HG02763 (cell line): ENCODE data around the gene AK3.

Source experiments
- ATAC-seq: cut with Tn5 transposase; IDR thresholded peaks from one replicate; pipeline ENCODE4 v1.9.1; 2021; ENCODE audit warnings: mild to moderate bottlenecking, moderate library complexity; ENCODE audit not compliant: unreplicated experiment

The AK3 gene

GRCh38 chr9:4750023-4750673 lies 9.1 kb upstream of the AK3 start:
- no peak for ATAC-seq

GRCh38 chr9:4748612-4749011 lies 7.6 kb upstream of the AK3 start:
- ATAC-seq = no peak

DNA sequence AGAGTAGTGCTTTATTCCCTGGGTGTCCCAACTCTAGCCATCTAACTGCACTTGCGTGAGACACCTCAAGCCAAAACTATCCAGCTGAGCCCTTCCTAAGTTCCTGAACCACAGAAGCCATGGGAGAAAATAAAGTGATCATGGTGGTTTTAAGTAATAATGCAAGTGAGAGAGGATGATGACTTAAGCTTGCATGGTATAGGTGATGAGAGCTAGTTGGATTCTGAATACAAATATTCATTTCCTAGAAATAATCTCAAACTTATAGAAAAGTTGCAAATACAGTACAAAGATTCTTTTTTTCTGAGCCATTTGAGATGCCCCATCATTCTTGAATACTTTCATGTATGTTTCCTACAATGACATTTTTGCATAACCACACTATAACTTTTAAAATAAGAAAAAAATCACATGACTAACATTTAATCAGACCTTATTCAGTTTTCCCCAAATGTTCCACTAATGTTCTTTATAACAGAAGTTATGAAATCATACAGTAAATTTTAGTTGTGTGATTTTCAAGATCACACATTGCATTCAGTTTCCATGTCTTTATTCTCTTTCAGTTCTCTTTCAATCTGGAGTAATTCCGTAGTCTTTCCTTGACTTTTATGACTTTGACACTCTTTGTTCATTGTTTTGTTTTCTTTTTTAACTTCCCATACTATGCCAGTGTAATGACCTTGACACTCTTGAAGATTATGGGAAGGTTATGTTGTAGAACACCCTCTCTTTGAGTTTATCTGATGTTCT lies 5.5 kb upstream of the AK3 start:
- ATAC-seq = no peak

- ATAC-seq = no peak
Measured at GRCh38 chr9:4743131-4743875, 2.3 kb upstream of the AK3 start.

DNA sequence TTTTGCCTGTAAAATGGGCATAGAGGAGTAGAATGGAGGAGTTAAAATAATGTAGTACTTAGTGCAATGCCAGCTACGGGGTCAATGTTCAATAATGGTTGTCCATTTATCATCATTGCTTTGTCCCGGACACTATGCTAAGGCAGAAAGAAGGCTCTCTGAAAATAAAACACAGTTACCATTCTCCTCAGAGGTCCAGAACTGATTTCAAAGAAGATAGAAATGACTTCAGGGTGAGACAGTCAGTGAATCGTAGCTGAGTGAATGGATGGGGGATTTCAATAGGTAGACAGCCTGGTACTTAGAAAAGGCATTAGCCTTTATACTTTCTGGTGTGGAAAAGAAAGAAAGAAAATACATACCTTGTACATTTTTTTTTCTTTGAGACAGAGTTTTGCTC lies 1.2 kb upstream of the AK3 start:
- no peak for ATAC-seq

- ATAC-seq = no peak
Measured at GRCh38 chr9:4741365-4742089, 525 bp upstream of the AK3 start.

- no peak for ATAC-seq
Measured at GRCh38 chr9:4740388-4740637, 689 bp downstream of the AK3 start.

DNA sequence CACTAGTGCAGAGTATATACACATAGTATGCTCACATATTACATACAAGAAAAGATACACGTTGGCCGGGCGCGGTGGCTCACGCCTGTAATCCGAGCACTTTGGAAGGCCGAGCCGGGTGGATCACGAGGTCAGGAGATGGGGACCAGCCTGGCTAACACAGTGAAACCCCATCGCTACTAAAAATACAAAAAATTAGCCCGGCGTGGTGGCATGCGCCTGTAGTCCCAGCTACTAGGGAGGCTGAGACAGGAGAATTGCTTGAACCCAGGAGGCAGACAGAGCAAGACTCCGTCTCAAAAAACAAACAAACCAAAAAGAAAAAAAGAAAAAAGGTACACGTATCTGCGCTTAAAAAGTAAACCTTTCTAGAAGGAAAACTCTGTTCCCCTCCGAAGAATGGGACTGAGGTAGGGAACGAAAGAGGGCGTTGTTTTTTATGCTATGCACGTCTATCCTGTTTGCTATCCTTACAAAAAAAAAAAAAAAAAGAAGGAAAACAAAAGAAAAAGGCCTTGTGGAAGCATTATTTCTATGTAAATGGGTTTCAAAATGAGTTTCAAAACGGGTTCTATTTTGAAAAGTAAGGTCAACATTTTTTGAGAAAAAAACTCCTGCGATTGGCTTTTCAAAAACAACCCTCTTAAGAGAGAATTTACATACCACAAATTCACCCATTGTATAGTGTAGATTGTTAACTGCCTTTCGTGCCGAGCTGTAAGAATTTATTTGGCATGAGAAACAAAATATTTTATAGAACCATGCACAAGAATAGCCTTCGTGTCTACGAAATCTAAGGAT lies 1.2 kb downstream of the AK3 start:
- ATAC-seq = no peak

- ATAC-seq = no peak
Measured at GRCh38 chr9:4738866-4739586, 2.0 kb downstream of the AK3 start.

DNA sequence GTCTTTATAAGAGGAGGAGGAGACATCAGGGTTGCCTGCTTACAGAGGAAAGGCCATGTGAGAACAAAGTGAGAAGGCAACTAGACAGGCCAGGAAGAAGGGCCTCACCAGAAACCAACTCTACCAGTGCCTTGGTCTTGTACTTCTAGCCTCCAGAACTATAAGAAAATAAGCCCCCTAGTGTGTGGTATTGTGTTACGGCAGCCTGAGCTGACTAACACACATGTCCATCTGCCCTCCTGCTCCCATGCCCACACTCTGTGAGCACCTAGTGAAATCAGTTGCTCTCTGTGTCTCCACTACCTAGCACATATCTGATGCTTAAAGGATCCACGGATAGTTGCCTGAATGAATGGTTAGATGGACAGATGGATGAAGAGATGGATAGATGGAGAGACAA lies 6.9 kb downstream of the AK3 start:
- ATAC-seq = no peak

GRCh38 chr9:4732890-4733289 lies 8.1 kb downstream of the AK3 start:
- no peak for ATAC-seq

DNA sequence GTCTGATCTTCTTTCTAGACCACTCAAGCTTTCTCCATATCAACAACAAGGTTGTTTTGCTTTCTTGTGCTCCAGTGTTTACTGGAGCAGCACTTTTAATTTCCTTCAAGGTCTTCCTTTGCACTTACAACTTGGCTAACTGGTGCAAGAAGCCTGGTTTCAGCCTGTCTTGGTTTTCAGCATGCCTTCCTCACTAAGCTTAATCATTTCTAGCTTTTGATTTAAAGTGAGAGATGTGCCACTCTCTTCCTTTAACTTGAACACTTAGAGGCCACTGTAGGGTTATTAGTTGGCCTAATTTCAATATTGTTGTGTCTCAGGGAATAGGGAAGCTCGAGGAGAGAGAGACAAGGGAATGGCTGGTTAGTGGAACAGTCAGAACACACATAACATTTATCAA lies 13.4 kb downstream of the AK3 start:
- ATAC-seq = no peak

DNA sequence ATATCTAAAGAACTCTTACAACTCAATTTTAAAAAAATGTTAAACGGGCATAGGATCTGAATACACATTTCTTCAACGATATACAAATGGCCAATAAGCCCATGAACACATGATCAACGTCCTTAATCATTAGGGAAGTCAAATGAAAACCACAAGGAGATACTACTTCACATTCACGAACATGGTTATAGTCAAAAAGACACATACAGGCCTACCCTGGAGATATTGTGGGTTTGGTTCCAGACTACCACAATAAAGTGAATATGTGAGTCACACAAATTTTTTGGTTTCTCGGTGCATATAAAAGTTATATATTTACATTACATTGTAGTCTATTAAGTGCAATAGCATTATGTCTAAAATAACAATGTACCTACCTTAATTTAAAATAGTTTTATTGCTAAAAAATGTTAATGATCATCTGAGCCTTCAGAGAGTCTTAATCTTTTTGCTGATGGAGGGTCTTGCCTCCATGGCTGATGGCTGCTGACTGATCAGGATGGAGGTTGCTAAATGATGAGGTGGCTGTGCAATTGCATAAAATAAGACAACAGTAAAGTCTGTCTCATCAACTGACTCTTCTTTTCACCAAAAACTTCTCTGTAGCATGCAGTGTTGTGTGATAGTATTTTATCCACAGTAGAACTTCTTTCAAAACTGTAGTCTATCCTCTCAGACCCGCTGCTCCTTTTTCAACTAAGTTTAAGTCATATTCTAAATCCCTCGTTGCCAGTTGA lies 15.1 kb downstream of the AK3 start:
- ATAC-seq = no peak

GRCh38 chr9:4721736-4722135 lies 19.3 kb downstream of the AK3 start:
- ATAC-seq = no peak

GRCh38 chr9:4718911-4719310 lies 22.1 kb downstream of the AK3 start:
- no peak for ATAC-seq

GRCh38 chr9:4717815-4718214 lies 23.2 kb downstream of the AK3 start:
- ATAC-seq = no peak

DNA sequence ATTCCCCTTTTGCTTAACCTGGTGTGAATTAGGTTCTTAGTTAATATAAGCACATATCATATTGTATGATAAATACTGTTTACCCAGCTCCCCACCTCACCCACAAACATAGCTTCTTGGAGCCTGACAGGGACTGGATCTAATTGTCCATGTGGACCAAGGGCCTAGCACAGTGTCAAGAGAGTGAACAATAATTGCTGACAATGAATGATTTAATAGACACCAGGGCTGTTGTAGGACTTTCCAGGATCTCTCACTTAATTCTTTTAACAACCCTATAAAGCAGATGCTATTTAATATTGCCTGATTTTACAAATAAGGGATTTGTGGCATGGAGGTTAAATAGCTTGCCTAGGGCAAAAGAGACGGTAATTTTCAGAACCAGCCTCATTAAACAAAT lies 24.8 kb downstream of the AK3 start:
- no peak for ATAC-seq

GRCh38 chr9:4714266-4715016 lies 26.6 kb downstream of the AK3 start:
- no peak for ATAC-seq

- ATAC-seq = no peak
Measured at GRCh38 chr9:4713849-4714248, 27.2 kb downstream of the AK3 start.
